ENCODE measurements around the gene GTPBP6. TPM values are rescaled to one million over a fixed set of nuclear protein-coding genes. Genes with fewer than 3 reads are reported as not detected.

GTPBP6 gene
- total RNA-seq, 4 donors from 2014 or later: 20.2 to 35.8 (median 27.9) TPM

DNA sequence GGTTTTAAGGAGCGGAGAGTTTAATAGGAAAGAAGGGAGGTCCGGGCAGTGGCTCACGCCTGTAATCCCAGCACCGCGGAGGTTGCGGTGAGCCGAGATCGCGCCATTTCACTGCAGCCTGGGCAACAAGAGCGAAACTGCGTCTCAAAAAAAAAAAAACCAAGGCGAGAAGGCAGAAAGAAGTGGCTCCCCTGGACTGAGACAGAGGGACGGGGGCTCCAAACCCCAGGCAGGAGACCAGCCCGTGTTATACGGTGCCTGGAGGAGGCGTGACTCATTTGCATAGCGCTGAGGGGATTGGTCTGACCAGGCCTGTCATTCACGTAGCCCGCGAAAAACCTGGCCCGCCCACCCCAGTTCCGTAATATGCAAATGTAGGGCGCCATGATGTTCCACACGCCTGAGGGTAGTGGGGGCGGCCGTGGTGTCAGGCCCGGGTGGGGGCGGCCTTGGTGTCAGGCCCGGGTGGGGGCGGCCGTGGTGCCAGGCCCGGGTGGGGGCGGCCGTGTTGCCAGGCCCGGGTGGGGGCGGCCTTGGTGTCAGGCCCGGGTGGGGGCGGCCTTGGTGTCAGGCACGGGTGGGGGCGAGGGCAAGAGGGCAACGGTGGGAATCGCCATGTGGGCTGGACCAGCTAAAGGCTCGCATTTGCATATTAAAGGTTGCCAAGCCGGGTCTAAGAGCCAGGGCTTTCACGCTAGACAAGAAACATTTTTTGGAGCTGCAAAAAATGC, 35.3 kb downstream of the GTPBP6 start:
- TF ChIP-seq, protein P1, sequence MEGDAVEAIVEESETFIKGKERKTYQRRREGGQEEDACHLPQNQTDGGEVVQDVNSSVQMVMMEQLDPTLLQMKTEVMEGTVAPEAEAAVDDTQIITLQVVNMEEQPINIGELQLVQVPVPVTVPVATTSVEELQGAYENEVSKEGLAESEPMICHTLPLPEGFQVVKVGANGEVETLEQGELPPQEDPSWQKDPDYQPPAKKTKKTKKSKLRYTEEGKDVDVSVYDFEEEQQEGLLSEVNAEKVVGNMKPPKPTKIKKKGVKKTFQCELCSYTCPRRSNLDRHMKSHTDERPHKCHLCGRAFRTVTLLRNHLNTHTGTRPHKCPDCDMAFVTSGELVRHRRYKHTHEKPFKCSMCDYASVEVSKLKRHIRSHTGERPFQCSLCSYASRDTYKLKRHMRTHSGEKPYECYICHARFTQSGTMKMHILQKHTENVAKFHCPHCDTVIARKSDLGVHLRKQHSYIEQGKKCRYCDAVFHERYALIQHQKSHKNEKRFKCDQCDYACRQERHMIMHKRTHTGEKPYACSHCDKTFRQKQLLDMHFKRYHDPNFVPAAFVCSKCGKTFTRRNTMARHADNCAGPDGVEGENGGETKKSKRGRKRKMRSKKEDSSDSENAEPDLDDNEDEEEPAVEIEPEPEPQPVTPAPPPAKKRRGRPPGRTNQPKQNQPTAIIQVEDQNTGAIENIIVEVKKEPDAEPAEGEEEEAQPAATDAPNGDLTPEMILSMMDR (IDR thresholded peaks at IDR 0.05; ENCODE audit: low read depth): no peak

DNA sequence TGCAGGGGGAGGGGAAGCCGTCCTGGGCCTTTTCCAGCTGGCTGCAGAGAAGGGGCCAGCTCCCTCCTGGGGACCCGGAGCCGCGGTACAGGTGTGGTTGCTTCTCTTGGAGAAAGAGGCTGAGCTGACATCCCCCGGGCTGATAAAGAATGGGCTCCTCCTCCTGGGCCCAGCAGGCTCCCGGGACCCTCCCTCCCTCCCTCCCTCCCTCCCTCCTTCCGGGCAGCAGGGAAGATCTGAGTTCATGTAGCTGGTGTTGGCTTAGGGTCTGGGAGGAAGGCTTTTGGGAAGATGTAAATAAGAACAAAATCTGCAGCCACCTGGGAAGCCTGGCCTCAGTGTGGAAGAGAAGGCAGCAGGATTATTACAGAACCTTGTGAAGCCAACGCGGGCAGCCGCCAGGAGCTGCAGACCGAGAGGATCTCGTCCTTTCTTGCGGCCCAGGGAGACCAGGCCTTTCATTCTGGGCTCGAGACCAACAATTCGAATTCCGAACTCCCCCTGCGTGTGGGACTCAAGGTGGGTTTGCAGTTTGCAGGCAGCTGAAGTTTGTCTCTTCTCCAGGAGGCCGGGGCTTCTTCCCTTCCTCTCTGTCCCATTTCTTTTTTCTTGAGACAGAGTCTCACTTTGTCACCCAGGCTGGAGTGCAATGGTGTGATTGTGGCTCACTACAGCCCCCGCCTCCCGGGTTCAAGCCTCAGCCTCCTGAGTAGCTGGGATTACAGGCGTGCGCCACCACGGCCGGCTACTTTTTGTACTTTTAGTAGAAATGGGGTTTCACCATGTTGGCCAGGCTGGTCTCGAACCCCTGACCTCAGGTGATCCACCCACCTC, 37.2 kb downstream of the GTPBP6 start, which contains the start of gene PLCXD1:
PLCXD1 (plus strand) TSS at position 216 of the 834 bp plus-strand sequence. CDS start 2,807 bp downstream, outside the sequence.
- TF ChIP-seq, protein P1 (IDR thresholded peaks at IDR 0.05; ENCODE audit: low read depth): no peak

DNA sequence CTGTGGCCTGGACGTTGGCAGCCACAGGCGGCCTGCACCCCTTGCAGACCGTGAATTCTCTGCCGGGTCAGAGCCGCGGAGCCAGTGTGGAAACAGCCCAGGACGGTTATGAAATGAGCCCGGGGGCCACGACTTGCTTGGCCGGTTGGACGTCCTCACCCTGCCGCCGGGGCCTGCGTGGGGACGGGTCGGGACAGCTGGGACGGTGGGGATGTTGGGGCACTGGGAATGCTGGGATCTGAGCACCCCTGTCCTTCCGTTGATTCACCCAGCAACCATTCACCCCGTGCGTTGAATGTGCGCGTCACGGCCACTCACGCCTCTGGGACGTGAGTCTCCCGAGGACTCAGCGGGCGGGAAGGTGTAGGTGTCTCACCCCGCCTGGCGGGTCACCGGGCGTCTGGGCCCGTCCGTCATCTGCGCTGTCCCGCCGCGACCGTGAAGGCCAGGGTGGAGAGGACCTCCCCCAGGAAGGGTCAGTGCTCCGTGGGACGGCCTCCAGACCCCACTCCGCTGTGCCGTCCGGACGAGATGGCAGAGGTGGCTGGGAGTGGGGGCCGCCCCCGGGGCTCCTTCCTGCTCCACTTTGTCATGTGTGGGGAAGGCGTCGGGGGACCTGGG, 41.9 kb downstream of the GTPBP6 start:
- TF ChIP-seq, protein P1 (IDR thresholded peaks at IDR 0.05; ENCODE audit: low read depth): no peak

DNA sequence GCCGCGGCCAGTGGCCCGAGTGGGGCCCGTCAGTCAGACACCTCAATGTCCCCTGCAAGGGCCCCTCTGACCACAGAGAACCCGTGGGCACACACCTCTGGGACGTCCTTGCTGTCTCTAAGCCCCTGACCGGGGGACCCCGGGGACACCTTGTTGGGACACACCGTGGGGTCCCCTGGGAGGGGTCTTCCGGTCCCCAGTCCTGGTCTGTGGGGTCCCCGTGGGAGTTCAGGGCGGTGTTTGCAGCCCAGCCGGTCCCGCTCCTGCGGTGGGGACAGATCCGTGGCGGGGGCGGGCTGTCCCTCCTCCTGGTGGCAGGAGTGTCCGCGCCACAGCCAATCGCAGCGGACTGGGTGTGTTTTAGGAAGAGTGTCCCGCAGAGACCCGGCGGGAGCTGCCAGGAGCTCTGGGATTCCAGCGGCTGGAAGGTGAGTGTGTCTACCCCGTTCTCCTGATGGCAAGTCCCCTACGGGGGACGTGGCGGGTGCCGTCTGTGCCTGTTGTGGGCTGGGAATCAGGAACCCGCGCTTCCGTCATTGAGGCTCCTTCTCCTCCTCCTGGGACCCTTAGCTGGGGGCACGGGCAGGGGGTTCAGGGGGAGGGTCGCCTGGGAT, 42.5 kb downstream of the GTPBP6 start:
- TF ChIP-seq, protein P1 (IDR thresholded peaks at IDR 0.05; ENCODE audit: low read depth): no peak

DNA sequence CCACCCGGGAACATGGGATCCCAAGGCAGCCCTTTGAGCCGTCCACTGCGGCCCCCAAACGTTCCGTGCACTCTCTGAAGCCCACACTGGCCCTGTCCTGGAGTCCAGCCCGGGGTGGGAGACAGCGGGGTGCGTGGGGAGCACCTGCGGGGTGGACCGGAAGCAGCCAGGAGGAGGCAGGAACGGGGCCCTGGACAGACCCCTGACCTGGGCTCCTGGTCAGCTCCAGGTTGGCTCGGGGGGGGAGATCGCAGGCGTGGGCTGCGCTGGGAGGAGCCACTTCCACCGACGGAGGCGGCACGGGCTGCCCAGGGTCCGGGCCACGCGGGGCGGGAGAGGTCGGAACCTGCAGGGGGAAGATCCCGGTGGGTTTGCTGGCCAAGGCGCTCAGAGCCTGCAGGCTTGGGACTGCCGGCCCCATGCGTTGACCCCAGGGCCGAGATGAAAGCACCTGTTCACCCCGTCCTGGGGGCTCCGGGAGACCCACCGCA, 43.1 kb downstream of the GTPBP6 start:
- TF ChIP-seq, protein P1 (IDR thresholded peaks at IDR 0.05; ENCODE audit: low read depth): no peak

DNA sequence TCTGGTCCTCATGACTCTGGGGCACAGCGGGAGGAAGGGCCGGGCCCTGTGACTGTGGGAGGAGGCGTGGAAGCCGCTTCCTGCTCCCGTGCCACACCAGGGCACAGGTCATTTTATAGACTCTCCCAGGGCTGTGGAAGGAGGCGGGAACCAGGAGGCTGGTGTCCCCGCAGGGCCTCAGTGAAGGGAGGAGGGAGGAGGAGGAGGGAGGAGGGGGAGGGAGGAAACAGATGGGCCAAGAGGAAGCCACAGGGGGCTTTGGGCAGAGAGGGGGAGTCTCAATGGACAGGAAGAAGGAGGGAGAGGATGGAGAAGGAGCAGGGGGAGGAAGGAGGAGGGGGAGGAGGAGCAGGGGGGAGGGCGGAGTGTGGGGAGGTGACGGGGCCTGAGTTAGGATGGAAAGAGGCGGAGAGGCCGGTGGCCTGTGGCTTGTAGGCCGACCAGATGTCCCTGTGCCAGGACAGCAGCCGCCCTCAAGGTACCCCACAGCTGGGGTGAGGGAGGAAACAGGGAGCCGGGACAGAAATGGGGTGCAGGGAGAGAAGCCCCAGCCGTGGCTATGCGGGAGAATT, 43.6 kb downstream of the GTPBP6 start:
- TF ChIP-seq, protein P1 (IDR thresholded peaks at IDR 0.05; ENCODE audit: low read depth): no peak

Measured in subcutaneous adipose tissue (tissue), 4 donors.